HG03135 (cell line): Measurements from ENCODE around the gene ODAD2.

ENCODE experiments used
- ATAC-seq: cut with Tn5 transposase; IDR thresholded peaks from one replicate; pipeline ENCODE4 v1.9.1; 2021; ENCODE audit warnings: mild to moderate bottlenecking, moderate library complexity; ENCODE audit not compliant: unreplicated experiment

ODAD2 gene

GRCh38 chr10:27844223-27844622, 154.7 kb downstream of the ODAD2 start:
- no peak for ATAC-seq

GRCh38 chr10:27838901-27839300, 160.0 kb downstream of the ODAD2 start:
- ATAC-seq: no peak

GRCh38 chr10:27838361-27838760, 160.5 kb downstream of the ODAD2 start:
- ATAC-seq: no peak

GRCh38 chr10:27834476-27834875, 164.4 kb downstream of the ODAD2 start:
- ATAC-seq: no peak

- no peak for ATAC-seq
Measured at GRCh38 chr10:27833792-27834191, 165.1 kb downstream of the ODAD2 start.

GRCh38 chr10:27832826-27833225, 166.1 kb downstream of the ODAD2 start:
- no peak for ATAC-seq

- no peak for ATAC-seq
Measured at GRCh38 chr10:27826369-27826768, 172.5 kb downstream of the ODAD2 start.

GRCh38 chr10:27822301-27822700, 176.6 kb downstream of the ODAD2 start:
- ATAC-seq: no peak

GRCh38 chr10:27820637-27821036, 178.2 kb downstream of the ODAD2 start:
- ATAC-seq: no peak

GRCh38 chr10:27819781-27820531, 178.9 kb downstream of the ODAD2 start:
- ATAC-seq: no peak

- ATAC-seq: no peak
Measured at GRCh38 chr10:27816320-27816719, 182.6 kb downstream of the ODAD2 start.

GRCh38 chr10:27815846-27816245, 183.0 kb downstream of the ODAD2 start:
- no peak for ATAC-seq

- no peak for ATAC-seq
Measured at GRCh38 chr10:27815261-27815660, 183.6 kb downstream of the ODAD2 start.

GRCh38 chr10:27805180-27805579, 193.7 kb downstream of the ODAD2 start:
- ATAC-seq: no peak

- no peak for ATAC-seq
Measured at GRCh38 chr10:27804136-27804535, 194.7 kb downstream of the ODAD2 start.

GRCh38 chr10:27801171-27801785, 197.6 kb downstream of the ODAD2 start:
- no peak for ATAC-seq

- ATAC-seq: no peak
Measured at GRCh38 chr10:27799046-27799445, 199.8 kb downstream of the ODAD2 start.

GRCh38 chr10:27794157-27794556, 204.7 kb downstream of the ODAD2 start:
- no peak for ATAC-seq

GRCh38 chr10:27792216-27792615, 206.7 kb downstream of the ODAD2 start:
- ATAC-seq: no peak

- no peak for ATAC-seq
Measured at GRCh38 chr10:27784272-27784671, 214.6 kb downstream of the ODAD2 start.

GRCh38 chr10:27783660-27784059, 215.2 kb downstream of the ODAD2 start:
- ATAC-seq: no peak

GRCh38 chr10:27779462-27780015, 219.3 kb downstream of the ODAD2 start:
- ATAC-seq: no peak
